ENCODE data around the gene FAM124B. TPM values are rescaled to one million over a fixed set of nuclear protein-coding genes. Genes with fewer than 3 reads are reported as not detected.

FAM124B gene
- total and polyA plus RNA-seq, 2 experiments from 2014 or later: 0.17 TPM; not detected in 1

- Histone ChIP-seq H3K4me3 (no peak overlapping the region), H2AFZ (no peak overlapping the region), H3K4me2 (no peak overlapping the region), H3K9me2 (replicated peaks; ENCODE audit: insufficient read depth) (no peaks in the 10 kb centered on the region), H3K27ac (no peak overlapping the region), H3K79me2 (no peaks in the 10 kb centered on the region), H4K20me1 (ENCODE audit: insufficient read depth, poor library complexity, severe bottlenecking) (no peaks in the 10 kb centered on the region), H3K27me3 (no peaks in the 10 kb centered on the region), H3K9me3 (ENCODE audit: low read depth) (no peaks in the 10 kb centered on the region), H3K36me3 (replicated peaks; ENCODE audit: insufficient read depth, low read depth) (no peaks in the 10 kb centered on the region), H3K4me1 (ENCODE audit: insufficient read depth) (no peaks in the 10 kb centered on the region)
- 92% methylated on average over 3 of the region's 3 CpGs for WGBS (ENCODE audit: low lambda C conversion rate, missing lambda C conversion rate)
- no peak for TF ChIP-seq EZH2 (IDR thresholded peaks at IDR 0.05; ENCODE audit: borderline replicate concordance)
- no peak for TF ChIP-seq EZH2phosphoT487 (IDR thresholded peaks at IDR 0.05; ENCODE audit: low read depth, severe bottlenecking, unreplicated experiment)
- DNase-seq (ENCODE audit: low spot score): peak; percentile 24
These were observed 38.6 kb downstream of the FAM124B start for GRCh38 chr2:224363281-224363680.

GRCh38 chr2:224362094-224362493 lies 39.8 kb downstream of the FAM124B start:
- H3K79me2 ChIP-seq: no peaks in the 10 kb centered on the region
- H3K36me3 ChIP-seq (replicated peaks; ENCODE audit: insufficient read depth, low read depth): no peaks in the 10 kb centered on the region
- no peaks in the 10 kb centered on the region for H4K20me1 ChIP-seq (ENCODE audit: insufficient read depth, poor library complexity, severe bottlenecking)
- no peaks in the 10 kb centered on the region for H3K4me1 ChIP-seq (ENCODE audit: insufficient read depth)
- H3K27ac ChIP-seq: no peak overlapping the region
- 100% methylated on average over 1 of the region's 1 CpG for WGBS (ENCODE audit: low lambda C conversion rate, missing lambda C conversion rate)
- TF ChIP-seq EZH2phosphoT487 (IDR thresholded peaks at IDR 0.05; ENCODE audit: low read depth, severe bottlenecking, unreplicated experiment) (no peak), CTCF (IDR thresholded peaks at IDR 0.05; ENCODE audit: poor library complexity) (no peak), EZH2 (IDR thresholded peaks at IDR 0.05; ENCODE audit: borderline replicate concordance) (no peak)
- H3K27me3 ChIP-seq: no peaks in the 10 kb centered on the region
- no peaks in the 10 kb centered on the region for H3K9me3 ChIP-seq (ENCODE audit: low read depth)
- H3K4me2 ChIP-seq: no peak overlapping the region
- no peak overlapping the region for H2AFZ ChIP-seq
- no peak for DNase-seq (ENCODE audit: low spot score)
- no peaks in the 10 kb centered on the region for H3K9me2 ChIP-seq (replicated peaks; ENCODE audit: insufficient read depth)
- H3K4me3 ChIP-seq: no peak overlapping the region

- H3K9me3 ChIP-seq (ENCODE audit: low read depth): no peaks in the 10 kb centered on the region
- TF ChIP-seq CTCF (IDR thresholded peaks at IDR 0.05; ENCODE audit: poor library complexity) (no peak), EZH2 (IDR thresholded peaks at IDR 0.05; ENCODE audit: borderline replicate concordance) (no peak), EZH2phosphoT487 (IDR thresholded peaks at IDR 0.05; ENCODE audit: low read depth, severe bottlenecking, unreplicated experiment) (no peak)
- H3K4me1 ChIP-seq (ENCODE audit: insufficient read depth): no peaks in the 10 kb centered on the region
- H3K9me2 ChIP-seq (replicated peaks; ENCODE audit: insufficient read depth): no peaks in the 10 kb centered on the region
- no peaks in the 10 kb centered on the region for H4K20me1 ChIP-seq (ENCODE audit: insufficient read depth, poor library complexity, severe bottlenecking)
- H3K79me2 ChIP-seq: no peaks in the 10 kb centered on the region
- no peak for DNase-seq (ENCODE audit: low spot score)
- 71% methylated on average over 3 of the region's 3 CpGs for WGBS (ENCODE audit: low lambda C conversion rate, missing lambda C conversion rate)
- H2AFZ ChIP-seq: no peak overlapping the region
- H3K27ac ChIP-seq: no peak overlapping the region
- H3K4me2 ChIP-seq: no peak overlapping the region
- H3K4me3 ChIP-seq: no peak overlapping the region
- H3K27me3 ChIP-seq: no peaks in the 10 kb centered on the region
- no peaks in the 10 kb centered on the region for H3K36me3 ChIP-seq (replicated peaks; ENCODE audit: insufficient read depth, low read depth)
These were observed 41.1 kb downstream of the FAM124B start for GRCh38 chr2:224360801-224361251.

GRCh38 chr2:224359569-224359968 lies 42.3 kb downstream of the FAM124B start:
- TF ChIP-seq CTCF (IDR thresholded peaks at IDR 0.05; ENCODE audit: poor library complexity) (no peak), EZH2 (IDR thresholded peaks at IDR 0.05; ENCODE audit: borderline replicate concordance) (no peak), EZH2phosphoT487 (IDR thresholded peaks at IDR 0.05; ENCODE audit: low read depth, severe bottlenecking, unreplicated experiment) (no peak)
- Histone ChIP-seq H2AFZ (no peak overlapping the region), H3K4me2 (no peak overlapping the region), H3K79me2 (no peaks in the 10 kb centered on the region), H3K27ac (no peak overlapping the region), H4K20me1 (ENCODE audit: insufficient read depth, poor library complexity, severe bottlenecking) (no peaks in the 10 kb centered on the region), H3K36me3 (replicated peaks; ENCODE audit: insufficient read depth, low read depth) (no peaks in the 10 kb centered on the region), H3K27me3 (peaks cover 4% of the 10 kb centered on the region), H3K4me1 (ENCODE audit: insufficient read depth) (no peaks in the 10 kb centered on the region), H3K4me3 (no peak overlapping the region), H3K9me3 (ENCODE audit: low read depth) (no peaks in the 10 kb centered on the region), H3K9me2 (replicated peaks; ENCODE audit: insufficient read depth) (no peaks in the 10 kb centered on the region)
- 70% methylated on average over 3 of the region's 3 CpGs for WGBS (ENCODE audit: low lambda C conversion rate, missing lambda C conversion rate)
- no peak for DNase-seq (ENCODE audit: low spot score)
